Fibroblast of upper back skin (primary cell): Measurements from ENCODE around the gene SPIRE1.
A peak's percentile ranks its signal among the peaks of the same experiment; 100 is the strongest.
"Not testable (repeated sequence)": the region's sequence is repeated elsewhere in the genome, so short reads cannot be mapped to it uniquely, and the experiment has no call there.

Source experiments
- DNase-seq: peaks from one replicate; pipeline ENCODE4 v3.0.0-alpha.2; 2013

Gene SPIRE1

GRCh38 chr18:12645751-12646203 lies 12.1 kb downstream of the SPIRE1 start:
- no peak for DNase-seq

- no peak for DNase-seq
These were observed 12.7 kb downstream of the SPIRE1 start for GRCh38 chr18:12645254-12645653.

- DNase-seq, result peak; percentile 34
These were observed 14.2 kb downstream of the SPIRE1 start for GRCh38 chr18:12643756-12644155.

GRCh38 chr18:12640881-12641200 lies 17.1 kb downstream of the SPIRE1 start:
- no peak for DNase-seq

- peak; percentile 66 for DNase-seq
These were observed 17.7 kb downstream of the SPIRE1 start for GRCh38 chr18:12639990-12640880.

GRCh38 chr18:12638644-12639124 lies 19.2 kb downstream of the SPIRE1 start:
- no peak for DNase-seq

GRCh38 chr18:12637901-12638643 lies 19.8 kb downstream of the SPIRE1 start:
- peak; percentile 77 for DNase-seq

- DNase-seq, result no peak
These were observed 20.5 kb downstream of the SPIRE1 start for GRCh38 chr18:12637393-12637792.

GRCh38 chr18:12631831-12632477 lies 26.0 kb downstream of the SPIRE1 start:
- no peak for DNase-seq

- DNase-seq, result peak; percentile 64
These were observed 27.8 kb downstream of the SPIRE1 start for GRCh38 chr18:12630136-12630535.

- peak; percentile 82 for DNase-seq
These were observed 28.9 kb downstream of the SPIRE1 start for GRCh38 chr18:12628706-12629702.

GRCh38 chr18:12627199-12627598 lies 30.7 kb downstream of the SPIRE1 start:
- DNase-seq, result not testable (repeated sequence)

GRCh38 chr18:12625241-12625640 lies 32.7 kb downstream of the SPIRE1 start:
- DNase-seq, result no peak

GRCh38 chr18:12621742-12622306 lies 36.1 kb downstream of the SPIRE1 start:
- peak; percentile 80 for DNase-seq

- DNase-seq, result no peak
These were observed 42.2 kb downstream of the SPIRE1 start for GRCh38 chr18:12615748-12616147.

- peak; percentile 52 for DNase-seq
These were observed 49.6 kb downstream of the SPIRE1 start for GRCh38 chr18:12608301-12608700.

GRCh38 chr18:12606592-12607315 lies 51.2 kb downstream of the SPIRE1 start:
- peak; percentile 79 for DNase-seq

GRCh38 chr18:12604445-12605007 lies 53.4 kb downstream of the SPIRE1 start:
- no peak for DNase-seq

GRCh38 chr18:12599966-12600365 lies 57.9 kb downstream of the SPIRE1 start:
- peak; percentile 12 for DNase-seq

GRCh38 chr18:12599543-12599942 lies 58.4 kb downstream of the SPIRE1 start:
- DNase-seq, result no peak
